ENCODE measurements around the gene CDH23.

- TF ChIP-seq EP300 (IDR thresholded peaks at IDR 0.05) (no peak), CTCF (IDR thresholded peaks at IDR 0.05) (no peak)
These were observed 3.2 kb downstream of the CDH23 start for GRCh38 chr10:71399946-71400345.
